ENCODE results near the gene HLX. TPM values are rescaled to one million over a fixed set of nuclear protein-coding genes. Genes with fewer than 3 reads are reported as not detected.

HLX gene
- total and polyA plus RNA-seq, 7 experiments from 2014 or later, result 0.27 to 11.0 (median 2.1) TPM; not detected in 3

- no peak for DNase-seq
- Histone ChIP-seq H3K4me1 (ENCODE audit: control insufficient read depth in 2 of 2, insufficient read depth in 2 of 2, low read length in 2 of 2) (no peaks in the 10 kb centered on the region), H3K27me3 (ENCODE audit: control insufficient read depth in 2 of 2, insufficient read depth in 2 of 2, low read length in 2 of 2) (peaks cover 0 to 4% of the 10 kb centered on the region in 2 donors), H3K36me3 (ENCODE audit: control insufficient read depth in 2 of 3, insufficient read depth in 3 of 3, low read length in 3 of 3) (no peaks in the 10 kb centered on the region), H3K9me3 (ENCODE audit: control insufficient read depth in 2 of 3, low read length in 3 of 3) (no peaks in the 10 kb centered on the region), H3K4me3 (ENCODE audit: low read length) (no peak overlapping the region), H3K27ac (ENCODE audit: low read depth, low read length) (no peak overlapping the region)
- intact Hi-C loops (cut with micrococcal nuclease), result no loop called here
- no peak overlapping the region for H3K4me3 Mint-ChIP-seq
- peak; percentile 31 for ATAC-seq
- H3K27ac Mint-ChIP-seq, result no peak overlapping the region
- H3K9me3 Mint-ChIP-seq, result peaks cover 0 to 7% (median 2%) of the 10 kb centered on the region in 11 donors
- POLR2A ChIA-PET, result no interaction called here
- peaks cover 5 to 27% (median 24%) of the 10 kb centered on the region in 5 donors for H3K27me3 Mint-ChIP-seq
- no peaks in the 10 kb centered on the region for H3K36me3 Mint-ChIP-seq
- peaks cover 0 to 2% (median 0%) of the 10 kb centered on the region in 7 donors for H3K4me1 Mint-ChIP-seq
- CTCF ChIA-PET, result no interaction called here
Observed at GRCh38 chr1:220928320-220928719, 49.1 kb downstream of the HLX start.

- Histone ChIP-seq H3K4me3 (ENCODE audit: low read length) (no peak overlapping the region), H3K36me3 (ENCODE audit: control insufficient read depth in 2 of 3, insufficient read depth in 3 of 3, low read length in 3 of 3) (no peaks in the 10 kb centered on the region), H3K9me3 (ENCODE audit: control insufficient read depth in 2 of 3, low read length in 3 of 3) (no peaks in the 10 kb centered on the region), H3K4me1 (ENCODE audit: control insufficient read depth in 2 of 2, insufficient read depth in 2 of 2, low read length in 2 of 2) (no peaks in the 10 kb centered on the region), H3K27me3 (ENCODE audit: control insufficient read depth in 2 of 2, insufficient read depth in 2 of 2, low read length in 2 of 2) (peaks cover 0 to 4% of the 10 kb centered on the region in 2 donors), H3K27ac (ENCODE audit: low read depth, low read length) (no peak overlapping the region)
- Mint-ChIP-seq H3K36me3 (no peaks in the 10 kb centered on the region), H3K4me1 (peaks cover 0 to 2% (median 0%) of the 10 kb centered on the region in 7 donors), H3K9me3 (peaks cover 0 to 5% (median 2%) of the 10 kb centered on the region in 11 donors), H3K27ac (no peak overlapping the region), H3K27me3 (peaks cover 2 to 27% (median 19%) of the 10 kb centered on the region in 5 donors), H3K4me3 (no peak overlapping the region)
- CTCF ChIA-PET, result no interaction called here
- ATAC-seq, result no peak
- no peak for DNase-seq
- intact Hi-C loops (cut with micrococcal nuclease), result no loop called here
- POLR2A ChIA-PET, result no interaction called here
Observed at GRCh38 chr1:220928725-220929300, 49.6 kb downstream of the HLX start.

GRCh38 chr1:220929304-220929703 lies 50.1 kb downstream of the HLX start:
- ChIA-PET POLR2A (no interaction called here), CTCF (no interaction called here)
- intact Hi-C loops (cut with micrococcal nuclease), result no loop called here
- H3K27ac ChIP-seq (ENCODE audit: low read depth, low read length), result no peak overlapping the region
- H3K36me3 ChIP-seq (ENCODE audit: control insufficient read depth in 2 of 3, insufficient read depth in 3 of 3, low read length in 3 of 3), result no peaks in the 10 kb centered on the region
- no peak overlapping the region for H3K4me3 ChIP-seq (ENCODE audit: low read length)
- H3K36me3 Mint-ChIP-seq, result no peaks in the 10 kb centered on the region
- ATAC-seq, result no peak
- H3K9me3 Mint-ChIP-seq, result peaks cover 0 to 9% (median 2%) of the 10 kb centered on the region in 11 donors
- DNase-seq, result no peak
- peaks cover 0 to 2% (median 0%) of the 10 kb centered on the region in 7 donors for H3K4me1 Mint-ChIP-seq
- peaks cover 0 to 2% of the 10 kb centered on the region in 2 donors for H3K27me3 ChIP-seq (ENCODE audit: control insufficient read depth in 2 of 2, insufficient read depth in 2 of 2, low read length in 2 of 2)
- H3K9me3 ChIP-seq (ENCODE audit: control insufficient read depth in 2 of 3, low read length in 3 of 3), result no peaks in the 10 kb centered on the region
- H3K27ac Mint-ChIP-seq, result no peak overlapping the region
- no peak overlapping the region for H3K4me3 Mint-ChIP-seq
- H3K4me1 ChIP-seq (ENCODE audit: control insufficient read depth in 2 of 2, insufficient read depth in 2 of 2, low read length in 2 of 2), result no peaks in the 10 kb centered on the region
- peaks cover 0 to 27% (median 15%) of the 10 kb centered on the region in 5 donors for H3K27me3 Mint-ChIP-seq

Other genes with a start within 250 kb of the HLX start
- 1 to 10 TPM in 4 of 5 experiments, under 1 TPM in 1; 0.17 to 2.1 (median 1.5) TPM for gene C1orf115, start 189.1 kb upstream of the HLX start, total RNA-seq
- 1 to 10 TPM; 1.9 to 3.2 TPM for gene C1orf115, start 189.1 kb upstream of the HLX start, polyA plus RNA-seq
- 1 to 10 TPM in 1 of 5 experiments, not detected in 4; 1.1 TPM for gene MTARC2, start 131.1 kb upstream of the HLX start, total RNA-seq
- not detected for gene MTARC2, start 131.1 kb upstream of the HLX start, polyA plus RNA-seq
- 10 to 100 TPM in 1 of 5 experiments, 1 to 10 TPM in 1, not detected in 3; 1.1 to 14.5 TPM for gene MTARC1, start 92.5 kb upstream of the HLX start, total RNA-seq
- not detected for gene MTARC1, start 92.5 kb upstream of the HLX start, polyA plus RNA-seq

All from naive thymus-derived CD4-positive, alpha-beta T cell (primary cell).